ENCODE data around the gene TRAF6.

- TF ChIP-seq POLR2A (IDR thresholded peaks at IDR 0.05; ENCODE audit: low read depth, low read length) (no peak), CREM (IDR thresholded peaks at IDR 0.05; ENCODE audit: low read depth) (no peak), CREB1 (IDR thresholded peaks at IDR 0.05; ENCODE audit: low read depth) (no peak), EP300 (IDR thresholded peaks at IDR 0.05; ENCODE audit: borderline replicate concordance in 1 of 2, control insufficient read depth in 1 of 2, low read depth in 2 of 2, low read length in 2 of 2) (no peak), E4F1 (IDR thresholded peaks at IDR 0.05; ENCODE audit: borderline replicate concordance, partially characterized antibody) (no peak), CTCF (IDR thresholded peaks at IDR 0.05 in 2 of 3, conservative IDR thresholded peaks at IDR 0.05 in 1 of 3; ENCODE audit: control insufficient read depth in 2 of 3, extremely low read depth in 1 of 3, insufficient read depth in 1 of 3, low read depth in 3 of 3, low read length in 3 of 3) (no peak), PAX5 (IDR thresholded peaks at IDR 0.05; ENCODE audit: borderline replicate concordance, low read depth, low read length) (no peak), POLR2AphosphoS5 (IDR thresholded peaks at IDR 0.05; ENCODE audit: low read length) (no peak), USF1 (IDR thresholded peaks at IDR 0.05; ENCODE audit: borderline replicate concordance, extremely low read length, insufficient read depth, low read depth, low read length) (no peak), HCFC1 (IDR thresholded peaks at IDR 0.05; ENCODE audit: low read length) (no peak)
Observed at GRCh38 chr11:36480833-36481232, 29.2 kb downstream of the TRAF6 start.
